ENCODE results near the gene ARSB.

ARSB gene

DNA sequence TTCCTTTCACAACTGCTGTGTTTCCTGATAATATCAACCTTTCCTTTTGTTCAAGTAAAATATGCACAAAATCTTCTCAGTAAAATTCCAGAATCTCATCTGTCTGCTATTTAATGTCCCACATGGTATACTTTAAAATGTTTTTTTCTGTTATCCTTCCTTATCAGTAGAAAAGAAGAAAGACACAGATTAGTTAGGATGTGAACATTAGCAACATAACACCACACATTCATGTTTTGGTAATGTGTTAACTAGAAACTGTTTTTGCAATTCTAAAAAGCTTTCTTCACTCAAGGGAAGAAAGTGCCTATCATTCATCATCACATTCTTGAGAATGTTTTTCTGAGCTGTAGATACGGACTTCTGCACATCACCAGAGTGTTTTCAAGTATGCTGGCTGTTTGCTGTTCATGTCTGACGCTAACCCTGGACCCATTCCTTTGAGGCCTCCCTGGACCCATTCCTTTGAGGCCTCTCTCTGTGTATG lies 10.5 kb upstream of the ARSB start:
- Histone ChIP-seq H3K9me3 (ENCODE audit: low read length) (no peaks in the 10 kb centered on the region), H3K4me2 (ENCODE audit: low read length) (no peak overlapping the region), H3K9me2 (ENCODE audit: low read depth, low read length) (no peaks in the 10 kb centered on the region), H3F3A (ENCODE audit: insufficient read depth, low read length) (no peaks in the 10 kb centered on the region), H3K4me3 (ENCODE audit: low read depth, low read length, poor library complexity, severe bottlenecking) (no peak overlapping the region), H3K79me2 (ENCODE audit: insufficient read depth, low read length) (no peaks in the 10 kb centered on the region), H3K36me3 (ENCODE audit: insufficient read depth, low read length) (no peaks in the 10 kb centered on the region), H4K20me1 (ENCODE audit: insufficient read depth, low read length) (no peaks in the 10 kb centered on the region), H3K9ac (ENCODE audit: low read length) (no peak overlapping the region), H3K27me3 (ENCODE audit: insufficient read depth, low read length) (no peaks in the 10 kb centered on the region), H3K4me1 (ENCODE audit: insufficient read depth, low read length, severe bottlenecking) (no peaks in the 10 kb centered on the region), H3K27ac (ENCODE audit: low read depth, low read length, poor library complexity, severe bottlenecking) (no peak overlapping the region), H2AFZ (ENCODE audit: low read length) (no peak overlapping the region)
- no peak for TF ChIP-seq EZH2 (IDR thresholded peaks at IDR 0.05; ENCODE audit: borderline replicate concordance, low read length)
- TF ChIP-seq, protein P1, sequence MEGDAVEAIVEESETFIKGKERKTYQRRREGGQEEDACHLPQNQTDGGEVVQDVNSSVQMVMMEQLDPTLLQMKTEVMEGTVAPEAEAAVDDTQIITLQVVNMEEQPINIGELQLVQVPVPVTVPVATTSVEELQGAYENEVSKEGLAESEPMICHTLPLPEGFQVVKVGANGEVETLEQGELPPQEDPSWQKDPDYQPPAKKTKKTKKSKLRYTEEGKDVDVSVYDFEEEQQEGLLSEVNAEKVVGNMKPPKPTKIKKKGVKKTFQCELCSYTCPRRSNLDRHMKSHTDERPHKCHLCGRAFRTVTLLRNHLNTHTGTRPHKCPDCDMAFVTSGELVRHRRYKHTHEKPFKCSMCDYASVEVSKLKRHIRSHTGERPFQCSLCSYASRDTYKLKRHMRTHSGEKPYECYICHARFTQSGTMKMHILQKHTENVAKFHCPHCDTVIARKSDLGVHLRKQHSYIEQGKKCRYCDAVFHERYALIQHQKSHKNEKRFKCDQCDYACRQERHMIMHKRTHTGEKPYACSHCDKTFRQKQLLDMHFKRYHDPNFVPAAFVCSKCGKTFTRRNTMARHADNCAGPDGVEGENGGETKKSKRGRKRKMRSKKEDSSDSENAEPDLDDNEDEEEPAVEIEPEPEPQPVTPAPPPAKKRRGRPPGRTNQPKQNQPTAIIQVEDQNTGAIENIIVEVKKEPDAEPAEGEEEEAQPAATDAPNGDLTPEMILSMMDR (IDR thresholded peaks at IDR 0.05; ENCODE audit: low read length) = no peak

DNA sequence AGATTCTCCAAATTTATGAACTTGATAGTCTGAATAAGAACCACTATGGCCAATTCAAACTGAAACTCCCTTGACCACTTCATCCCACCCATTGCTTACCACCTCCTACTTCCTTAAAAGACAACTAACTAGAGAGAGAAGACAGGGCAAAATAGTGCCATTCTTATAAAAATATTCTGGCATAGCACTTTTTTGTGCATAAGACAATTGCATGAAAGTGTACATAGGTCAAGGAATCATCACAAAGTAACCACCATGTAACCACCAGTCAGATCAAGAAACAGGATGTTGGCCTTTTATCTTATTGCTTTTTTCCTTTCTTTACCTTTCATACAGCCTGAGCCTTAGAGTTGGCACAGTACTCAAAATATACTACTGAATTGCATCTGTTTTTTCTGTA lies 8.1 kb upstream of the ARSB start:
- H2AFZ ChIP-seq (ENCODE audit: low read length) = no peak overlapping the region
- no peaks in the 10 kb centered on the region for H3K36me3 ChIP-seq (ENCODE audit: insufficient read depth, low read length)
- no peaks in the 10 kb centered on the region for H3K79me2 ChIP-seq (ENCODE audit: insufficient read depth, low read length)
- no peaks in the 10 kb centered on the region for H3K4me1 ChIP-seq (ENCODE audit: insufficient read depth, low read length, severe bottlenecking)
- no peak for TF ChIP-seq EZH2 (IDR thresholded peaks at IDR 0.05; ENCODE audit: borderline replicate concordance, low read length)
- TF ChIP-seq, protein P1 (IDR thresholded peaks at IDR 0.05; ENCODE audit: low read length) = no peak
- no peaks in the 10 kb centered on the region for H3K9me3 ChIP-seq (ENCODE audit: low read length)
- H3K4me2 ChIP-seq (ENCODE audit: low read length) = no peak overlapping the region
- H4K20me1 ChIP-seq (ENCODE audit: insufficient read depth, low read length) = no peaks in the 10 kb centered on the region
- no peak overlapping the region for H3K27ac ChIP-seq (ENCODE audit: low read depth, low read length, poor library complexity, severe bottlenecking)
- no peak overlapping the region for H3K4me3 ChIP-seq (ENCODE audit: low read depth, low read length, poor library complexity, severe bottlenecking)
- H3K9me2 ChIP-seq (ENCODE audit: low read depth, low read length) = no peaks in the 10 kb centered on the region
- no peaks in the 10 kb centered on the region for H3K27me3 ChIP-seq (ENCODE audit: insufficient read depth, low read length)
- no peak overlapping the region for H3K9ac ChIP-seq (ENCODE audit: low read length)
- no peaks in the 10 kb centered on the region for H3F3A ChIP-seq (ENCODE audit: insufficient read depth, low read length)

DNA sequence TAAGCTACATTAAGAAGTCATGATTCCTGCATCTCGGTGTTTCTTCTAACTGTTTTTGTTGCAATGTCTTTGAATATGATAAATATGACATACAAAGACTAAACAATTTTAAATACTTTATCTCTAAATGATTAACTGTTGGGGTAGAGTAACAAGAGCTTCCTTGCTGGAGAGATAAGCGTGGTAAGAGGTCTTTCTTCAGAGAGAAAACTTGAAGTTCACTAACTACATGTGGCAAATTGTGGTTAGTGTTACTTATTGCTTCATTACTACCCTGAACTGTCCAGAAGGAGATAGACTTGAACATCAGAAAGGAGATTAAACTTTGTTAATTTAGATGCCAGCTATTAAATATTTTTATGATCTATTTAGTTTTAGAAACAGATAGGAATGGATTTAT lies 7.0 kb upstream of the ARSB start:
- Histone ChIP-seq H3K27ac (ENCODE audit: low read depth, low read length, poor library complexity, severe bottlenecking) (no peak overlapping the region), H3F3A (ENCODE audit: insufficient read depth, low read length) (no peaks in the 10 kb centered on the region), H3K9me3 (ENCODE audit: low read length) (no peaks in the 10 kb centered on the region), H3K79me2 (ENCODE audit: insufficient read depth, low read length) (no peaks in the 10 kb centered on the region), H3K4me2 (ENCODE audit: low read length) (no peak overlapping the region), H2AFZ (ENCODE audit: low read length) (no peak overlapping the region), H4K20me1 (ENCODE audit: insufficient read depth, low read length) (no peaks in the 10 kb centered on the region), H3K4me1 (ENCODE audit: insufficient read depth, low read length, severe bottlenecking) (no peaks in the 10 kb centered on the region), H3K9me2 (ENCODE audit: low read depth, low read length) (no peaks in the 10 kb centered on the region), H3K4me3 (ENCODE audit: low read depth, low read length, poor library complexity, severe bottlenecking) (no peak overlapping the region), H3K9ac (ENCODE audit: low read length) (no peak overlapping the region), H3K27me3 (ENCODE audit: insufficient read depth, low read length) (no peaks in the 10 kb centered on the region), H3K36me3 (ENCODE audit: insufficient read depth, low read length) (no peaks in the 10 kb centered on the region)
- TF ChIP-seq, protein P1 (IDR thresholded peaks at IDR 0.05; ENCODE audit: low read length) = no peak
- no peak for TF ChIP-seq EZH2 (IDR thresholded peaks at IDR 0.05; ENCODE audit: borderline replicate concordance, low read length)

Measured in OCI-LY1 (cell line).